GM23338 (cell line): ENCODE data around the gene PDE7B. TPM values are rescaled to one million over a fixed set of nuclear protein-coding genes. Genes with fewer than 3 reads are reported as not detected.

ENCODE experiments used
- ATAC-seq: fragments of 200-7000 bp; cut with Tn5 transposase; 3 replicates; pipeline ENCODE4 v1.9.1; 2020
- DNase-seq: peaks from one replicate; pipeline ENCODE4 v3.0.0-alpha.2; 2015; ENCODE audit warnings: low spot score
- H2AFZ ChIP-seq: fragments of 200-600 bp; sonication (generic); 2 replicates; pipeline ENCODE4 v1.8.0; 2016; ENCODE audit warnings: antibody characterized with exemption, mild to moderate bottlenecking, moderate library complexity
- H3F3A ChIP-seq: fragments of 200-600 bp; sonication (generic); replicated peaks from 2 replicates; pipeline ENCODE4 v1.8.0; 2017; ENCODE audit warnings: antibody characterized with exemption, mixed run types, low read depth
- H3K27ac ChIP-seq: fragments of 200-600 bp; sonication (generic); 2 replicates; pipeline ENCODE4 v1.6.1; 2016; ENCODE audit warnings: low read depth
- H3K27me3 ChIP-seq: fragments of 200-600 bp; sonication (generic); 2 replicates; pipeline ENCODE4 v1.8.0; 2016; ENCODE audit warnings: mild to moderate bottlenecking, mixed run types, moderate library complexity; ENCODE audit not compliant: insufficient read depth
- H3K36me3 ChIP-seq: fragments of 200-600 bp; sonication (generic); 2 replicates; pipeline ENCODE4 v1.8.0; 2016; ENCODE audit warnings: mild to moderate bottlenecking; ENCODE audit not compliant: insufficient read depth
- H3K4me1 ChIP-seq: fragments of 200-600 bp; sonication (generic); 2 replicates; pipeline ENCODE4 v1.8.0; 2016; ENCODE audit warnings: mild to moderate bottlenecking, moderate library complexity; ENCODE audit not compliant: insufficient read depth
- H3K4me2 ChIP-seq: fragments of 200-600 bp; sonication (generic); 2 replicates; pipeline ENCODE4 v1.7.1; 2017; ENCODE audit warnings: mixed run types
- H3K4me3 ChIP-seq: fragments of 200-600 bp; sonication (generic); 2 replicates; pipeline ENCODE4 v1.6.1; 2016; ENCODE audit warnings: mixed run types
- H3K79me2 ChIP-seq: fragments of 200-600 bp; sonication (generic); replicated peaks from 2 replicates; pipeline ENCODE4 v1.8.0; 2017; ENCODE audit warnings: mild to moderate bottlenecking; ENCODE audit not compliant: insufficient read depth
- H3K9me2 ChIP-seq: fragments of 200-600 bp; sonication (generic); 2 replicates; pipeline ENCODE4 v1.8.0; 2017; ENCODE audit not compliant: insufficient read depth
- H4K20me1 ChIP-seq: fragments of 200-600 bp; sonication (generic); replicated peaks from 2 replicates; pipeline ENCODE4 v1.8.0; 2017; ENCODE audit warnings: mild to moderate bottlenecking; ENCODE audit not compliant: insufficient read depth
- H3K27ac Mint-ChIP-seq: 2 replicates; pipeline ENCODE4 v1.8.0; 2020; ENCODE audit warnings: inconsistent platforms, mild to moderate bottlenecking, moderate library complexity, mixed read lengths
- H3K27me3 Mint-ChIP-seq: 3 replicates; pipeline ENCODE4 v1.8.0; 2022; ENCODE audit warnings: low read depth, mild to moderate bottlenecking, moderate library complexity, mixed read lengths, inconsistent platforms; ENCODE audit not compliant: insufficient read depth, poor library complexity
- H3K36me3 Mint-ChIP-seq: 3 replicates; pipeline ENCODE4 v1.8.0; 2021; ENCODE audit warnings: low read depth, mild to moderate bottlenecking, inconsistent platforms, moderate library complexity, mixed read lengths
- H3K4me1 Mint-ChIP-seq: 3 replicates; pipeline ENCODE4 v1.8.0; 2020; ENCODE audit warnings: mild to moderate bottlenecking, inconsistent platforms, mixed read lengths
- H3K4me3 Mint-ChIP-seq: 3 replicates; pipeline ENCODE4 v1.8.0; 2021; ENCODE audit warnings: moderate library complexity, mild to moderate bottlenecking, inconsistent platforms, mixed read lengths
- H3K9me3 Mint-ChIP-seq: 3 replicates; pipeline ENCODE4 v1.8.0; 2020; ENCODE audit warnings: moderate library complexity, mild to moderate bottlenecking, inconsistent platforms, mixed read lengths
- EZH2 ChIP-seq: fragments of 200-600 bp; sonication (generic); IDR thresholded peaks from one replicate; pipeline ENCODE4 v1.8.0; 2017; ENCODE audit warnings: antibody characterized with exemption, mild to moderate bottlenecking, low read depth; ENCODE audit not compliant: unreplicated experiment
- EZH2phosphoT487 ChIP-seq: fragments of 200-600 bp; sonication (generic); IDR thresholded peaks from one replicate; pipeline ENCODE4 v1.8.1; 2018; ENCODE audit warnings: antibody characterized with exemption; ENCODE audit not compliant: unreplicated experiment
- JUNB ChIP-seq: IDR thresholded peaks from one replicate; pipeline ENCODE4 v1.6.1; 2016; ENCODE audit warnings: antibody characterized with exemption; ENCODE audit not compliant: unreplicated experiment
- polyA plus RNA-seq: library from polyadenylated mRNA; unstranded; fragments of >200 nt; fragmentation: Nextera tagmentation; extraction: Ambion mirVana; gene quantifications from 2 replicates; pipeline ENCODE4 v1.2.1, GENCODE V29; 2016
- total RNA-seq: library from RNA; depleted of rRNA; stranded (reverse); fragments of >200 nt; shearing (Covaris generic); gene quantifications from 2 replicates; pipeline ENCODE4 v1.2.3, GENCODE V29; 2014
- TF ChIP-seq, protein P1 (sequence below): fragments of 250-450 bp; sonication (Bioruptor Pico); IDR thresholded peaks from 2 replicates; pipeline ENCODE4 v1.5.0; 2020; ENCODE audit warnings: mild to moderate bottlenecking, moderate library complexity

PDE7B gene
- total and polyA plus RNA-seq, 2 experiments from 2014 or later = 0.07 TPM; not detected in 1

DNA sequence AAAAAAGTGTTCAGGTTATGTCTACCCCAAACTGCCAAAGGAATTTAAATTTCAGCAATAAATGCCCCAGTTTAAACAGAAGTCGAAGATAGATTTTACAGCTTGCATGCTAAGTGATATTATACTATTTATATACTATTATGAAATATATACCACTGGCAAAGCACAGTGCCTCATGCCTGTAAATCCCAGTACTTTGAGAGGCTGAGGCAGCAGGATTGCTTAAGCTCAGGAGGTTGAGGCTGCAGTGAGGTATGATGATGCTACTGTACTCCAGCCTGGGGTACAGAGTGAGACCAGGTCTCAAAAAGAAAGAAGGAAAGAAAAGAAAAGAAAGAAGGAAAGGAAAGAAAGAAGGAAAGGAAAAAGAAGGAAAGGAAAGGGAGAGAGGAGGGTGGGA lies 296.6 kb downstream of the PDE7B start:
- Mint-ChIP-seq H3K27me3 (no peaks in the 10 kb centered on the region), H3K4me3 (no peak overlapping the region), H3K9me3 (no peaks in the 10 kb centered on the region), H3K36me3 (no peaks in the 10 kb centered on the region), H3K27ac (no peak overlapping the region), H3K4me1 (no peaks in the 10 kb centered on the region)
- H2AFZ ChIP-seq = no peak overlapping the region
- H3K27me3 ChIP-seq = no peaks in the 10 kb centered on the region
- no peak overlapping the region for H3K4me3 ChIP-seq
- no peak overlapping the region for H3K27ac ChIP-seq
- no peaks in the 10 kb centered on the region for H3F3A ChIP-seq
- no peaks in the 10 kb centered on the region for H3K36me3 ChIP-seq
- no peaks in the 10 kb centered on the region for H3K79me2 ChIP-seq
- no peak overlapping the region for H3K4me2 ChIP-seq
- ATAC-seq = no peak
- no peaks in the 10 kb centered on the region for H3K9me2 ChIP-seq
- H4K20me1 ChIP-seq = no peaks in the 10 kb centered on the region
- no peak for DNase-seq
- H3K4me1 ChIP-seq = no peaks in the 10 kb centered on the region
- TF ChIP-seq, protein P1, sequence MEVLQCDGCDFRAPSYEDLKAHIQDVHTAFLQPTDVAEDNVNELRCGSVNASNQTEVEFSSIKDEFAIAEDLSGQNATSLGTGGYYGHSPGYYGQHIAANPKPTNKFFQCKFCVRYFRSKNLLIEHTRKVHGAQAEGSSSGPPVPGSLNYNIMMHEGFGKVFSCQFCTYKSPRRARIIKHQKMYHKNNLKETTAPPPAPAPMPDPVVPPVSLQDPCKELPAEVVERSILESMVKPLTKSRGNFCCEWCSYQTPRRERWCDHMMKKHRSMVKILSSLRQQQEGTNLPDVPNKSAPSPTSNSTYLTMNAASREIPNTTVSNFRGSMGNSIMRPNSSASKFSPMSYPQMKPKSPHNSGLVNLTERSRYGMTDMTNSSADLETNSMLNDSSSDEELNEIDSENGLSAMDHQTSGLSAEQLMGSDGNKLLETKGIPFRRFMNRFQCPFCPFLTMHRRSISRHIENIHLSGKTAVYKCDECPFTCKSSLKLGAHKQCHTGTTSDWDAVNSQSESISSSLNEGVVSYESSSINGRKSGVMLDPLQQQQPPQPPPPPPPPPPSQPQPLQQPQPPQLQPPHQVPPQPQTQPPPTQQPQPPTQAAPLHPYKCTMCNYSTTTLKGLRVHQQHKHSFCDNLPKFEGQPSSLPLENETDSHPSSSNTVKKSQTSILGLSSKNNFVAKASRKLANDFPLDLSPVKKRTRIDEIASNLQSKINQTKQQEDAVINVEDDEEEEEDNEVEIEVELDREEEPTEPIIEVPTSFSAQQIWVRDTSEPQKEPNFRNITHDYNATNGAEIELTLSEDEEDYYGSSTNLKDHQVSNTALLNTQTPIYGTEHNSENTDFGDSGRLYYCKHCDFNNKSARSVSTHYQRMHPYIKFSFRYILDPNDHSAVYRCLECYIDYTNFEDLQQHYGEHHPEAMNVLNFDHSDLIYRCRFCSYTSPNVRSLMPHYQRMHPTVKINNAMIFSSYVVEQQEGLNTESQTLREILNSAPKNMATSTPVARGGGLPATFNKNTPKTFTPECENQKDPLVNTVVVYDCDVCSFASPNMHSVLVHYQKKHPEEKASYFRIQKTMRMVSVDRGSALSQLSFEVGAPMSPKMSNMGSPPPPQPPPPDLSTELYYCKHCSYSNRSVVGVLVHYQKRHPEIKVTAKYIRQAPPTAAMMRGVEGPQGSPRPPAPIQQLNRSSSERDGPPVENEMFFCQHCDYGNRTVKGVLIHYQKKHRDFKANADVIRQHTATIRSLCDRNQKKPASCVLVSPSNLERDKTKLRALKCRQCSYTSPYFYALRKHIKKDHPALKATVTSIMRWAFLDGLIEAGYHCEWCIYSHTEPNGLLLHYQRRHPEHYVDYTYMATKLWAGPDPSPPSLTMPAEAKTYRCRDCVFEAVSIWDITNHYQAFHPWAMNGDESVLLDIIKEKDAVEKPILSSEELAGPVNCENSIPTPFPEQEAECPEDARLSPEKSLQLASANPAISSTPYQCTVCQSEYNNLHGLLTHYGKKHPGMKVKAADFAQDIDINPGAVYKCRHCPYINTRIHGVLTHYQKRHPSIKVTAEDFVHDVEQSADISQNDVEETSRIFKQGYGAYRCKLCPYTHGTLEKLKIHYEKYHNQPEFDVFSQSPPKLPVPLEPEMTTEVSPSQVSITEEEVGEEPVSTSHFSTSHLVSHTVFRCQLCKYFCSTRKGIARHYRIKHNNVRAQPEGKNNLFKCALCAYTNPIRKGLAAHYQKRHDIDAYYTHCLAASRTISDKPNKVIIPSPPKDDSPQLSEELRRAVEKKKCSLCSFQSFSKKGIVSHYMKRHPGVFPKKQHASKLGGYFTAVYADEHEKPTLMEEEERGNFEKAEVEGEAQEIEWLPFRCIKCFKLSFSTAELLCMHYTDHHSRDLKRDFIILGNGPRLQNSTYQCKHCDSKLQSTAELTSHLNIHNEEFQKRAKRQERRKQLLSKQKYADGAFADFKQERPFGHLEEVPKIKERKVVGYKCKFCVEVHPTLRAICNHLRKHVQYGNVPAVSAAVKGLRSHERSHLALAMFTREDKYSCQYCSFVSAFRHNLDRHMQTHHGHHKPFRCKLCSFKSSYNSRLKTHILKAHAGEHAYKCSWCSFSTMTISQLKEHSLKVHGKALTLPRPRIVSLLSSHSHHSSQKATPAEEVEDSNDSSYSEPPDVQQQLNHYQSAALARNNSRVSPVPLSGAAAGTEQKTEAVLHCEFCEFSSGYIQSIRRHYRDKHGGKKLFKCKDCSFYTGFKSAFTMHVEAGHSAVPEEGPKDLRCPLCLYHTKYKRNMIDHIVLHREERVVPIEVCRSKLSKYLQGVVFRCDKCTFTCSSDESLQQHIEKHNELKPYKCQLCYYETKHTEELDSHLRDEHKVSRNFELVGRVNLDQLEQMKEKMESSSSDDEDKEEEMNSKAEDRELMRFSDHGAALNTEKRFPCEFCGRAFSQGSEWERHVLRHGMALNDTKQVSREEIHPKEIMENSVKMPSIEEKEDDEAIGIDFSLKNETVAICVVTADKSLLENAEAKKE (CRISPR knock-in tag) = no peak
- TF ChIP-seq EZH2 (no peak), EZH2phosphoT487 (no peak)

DNA sequence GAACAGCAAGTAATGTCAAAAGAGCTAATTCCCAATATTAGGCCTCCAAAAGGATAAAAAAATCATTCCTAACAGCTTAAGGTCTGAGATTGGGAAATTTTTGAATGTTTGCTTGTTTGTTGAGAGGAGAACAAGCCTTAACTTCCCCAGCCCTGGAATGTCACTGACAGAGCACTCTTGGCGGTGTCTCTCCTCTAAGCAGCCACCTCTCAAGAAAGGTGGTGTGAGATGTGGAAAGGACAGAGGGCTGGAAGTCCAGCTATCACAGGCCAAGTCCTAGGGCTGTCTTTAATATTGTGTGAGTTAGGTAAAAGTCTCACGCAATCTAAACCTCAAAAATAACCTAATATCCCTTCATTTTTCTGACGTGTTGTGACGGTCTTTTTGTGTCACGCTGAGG lies 297.0 kb downstream of the PDE7B start:
- Histone ChIP-seq H3K27me3 (no peaks in the 10 kb centered on the region), H3F3A (no peaks in the 10 kb centered on the region), H3K36me3 (no peaks in the 10 kb centered on the region), H3K27ac (no peak overlapping the region), H3K4me3 (no peak overlapping the region), H4K20me1 (no peaks in the 10 kb centered on the region), H3K4me1 (no peaks in the 10 kb centered on the region), H3K4me2 (no peak overlapping the region), H3K79me2 (no peaks in the 10 kb centered on the region), H2AFZ (no peak overlapping the region), H3K9me2 (no peaks in the 10 kb centered on the region)
- H3K4me1 Mint-ChIP-seq = no peaks in the 10 kb centered on the region
- H3K27me3 Mint-ChIP-seq = no peaks in the 10 kb centered on the region
- no peaks in the 10 kb centered on the region for H3K9me3 Mint-ChIP-seq
- H3K36me3 Mint-ChIP-seq = no peaks in the 10 kb centered on the region
- TF ChIP-seq EZH2 (no peak), JUNB (no peak)
- DNase-seq = no peak
- H3K4me3 Mint-ChIP-seq = no peak overlapping the region
- no peak overlapping the region for H3K27ac Mint-ChIP-seq
- ATAC-seq = peak; percentile 40; the same call in 2 of the 3 replicates
